H9 (cell line): ENCODE data around the gene SLC38A1. TPM values are rescaled to one million over a fixed set of nuclear protein-coding genes. Genes with fewer than 3 reads are reported as not detected.

Experiments
- DNase-seq: peaks from one replicate; pipeline ENCODE4 v3.0.0-alpha.2; 2017
- H2AFZ ChIP-seq: one replicate; pipeline ENCODE4 v1.6.1; 2013; ENCODE audit warnings: mild to moderate bottlenecking, low read length, control low read depth, moderate library complexity
- H2AK5ac ChIP-seq: 2 replicates; pipeline ENCODE4 v1.6.1; 2013; ENCODE audit warnings: low read length, control low read depth, mixed read lengths; ENCODE audit not compliant: insufficient read length
- H2BK120ac ChIP-seq: one replicate; pipeline ENCODE4 v1.6.1; 2013; ENCODE audit warnings: low read depth, mild to moderate bottlenecking, low read length, control low read depth, inconsistent platforms; ENCODE audit not compliant: poor library complexity, severe bottlenecking
- H2BK12ac ChIP-seq: 2 replicates; pipeline ENCODE4 v1.6.1; 2013; ENCODE audit warnings: low read length, control low read depth, mixed read lengths, low read depth; ENCODE audit not compliant: insufficient read length
- H2BK15ac ChIP-seq: 2 replicates; pipeline ENCODE4 v1.6.1; 2013; ENCODE audit warnings: low read depth, low read length, control low read depth
- H2BK20ac ChIP-seq: one replicate; pipeline ENCODE4 v1.6.1; 2013; ENCODE audit warnings: low read depth, mild to moderate bottlenecking, low read length, control low read depth, inconsistent platforms; ENCODE audit not compliant: poor library complexity, severe bottlenecking
- H2BK5ac ChIP-seq: 2 replicates; pipeline ENCODE4 v1.6.1; 2013; ENCODE audit warnings: low read length, control low read depth, mixed read lengths; ENCODE audit not compliant: insufficient read length
- H3K14ac ChIP-seq: 2 replicates; pipeline ENCODE4 v1.6.1; 2013; ENCODE audit warnings: low read length, control low read depth; ENCODE audit not compliant: insufficient read depth
- H3K18ac ChIP-seq: 2 replicates; pipeline ENCODE4 v1.6.1; 2013; ENCODE audit warnings: low read depth, mild to moderate bottlenecking, mixed read lengths, low read length, control low read depth; ENCODE audit not compliant: insufficient read length
- H3K23ac ChIP-seq: 2 replicates; pipeline ENCODE4 v1.6.1; 2013; ENCODE audit warnings: low read length, control low read depth, mixed read lengths, low read depth; ENCODE audit not compliant: insufficient read length
- H3K23me2 ChIP-seq: 2 replicates; pipeline ENCODE4 v1.6.1; 2013; ENCODE audit warnings: low read depth, mild to moderate bottlenecking, mixed read lengths, low read length, control low read depth; ENCODE audit not compliant: insufficient read length, poor library complexity, severe bottlenecking
- H3K27ac ChIP-seq: 2 replicates; pipeline ENCODE4 v1.5.1; 2013; ENCODE audit warnings: low read length, control low read depth, mixed read lengths, low read depth; ENCODE audit not compliant: insufficient read length
- H3K27me3 ChIP-seq: 2 replicates; pipeline ENCODE4 v1.6.1; 2013; ENCODE audit warnings: low read length, control low read depth, inconsistent platforms; ENCODE audit not compliant: insufficient read depth
- H3K4ac ChIP-seq: 2 replicates; pipeline ENCODE4 v1.6.1; 2013; ENCODE audit warnings: low read depth, mild to moderate bottlenecking, control low read depth, inconsistent platforms, low read length, moderate library complexity
- H3K4me1 ChIP-seq: 2 replicates; pipeline ENCODE4 v1.6.1; 2013; ENCODE audit warnings: low read length, control low read depth, inconsistent platforms; ENCODE audit not compliant: insufficient read depth
- H3K4me2 ChIP-seq: 2 replicates; pipeline ENCODE4 v1.6.1; 2013; ENCODE audit warnings: low read length, control low read depth, mixed read lengths; ENCODE audit not compliant: insufficient read length, insufficient read depth
- H3K56ac ChIP-seq: 2 replicates; pipeline ENCODE4 v1.6.1; 2013; ENCODE audit warnings: low read depth, mild to moderate bottlenecking, mixed read lengths, low read length, control low read depth; ENCODE audit not compliant: insufficient read length
- H3K79me1 ChIP-seq: 2 replicates; pipeline ENCODE4 v1.6.1; 2013; ENCODE audit warnings: low read depth, mild to moderate bottlenecking, moderate library complexity, low read length, control low read depth, inconsistent platforms; ENCODE audit not compliant: insufficient read depth, poor library complexity, severe bottlenecking
- H3K79me2 ChIP-seq: 2 replicates; pipeline ENCODE4 v1.6.1; 2013; ENCODE audit warnings: low read length, control low read depth, inconsistent platforms; ENCODE audit not compliant: insufficient read depth
- H3K9ac ChIP-seq: 2 replicates; pipeline ENCODE4 v1.6.1; 2013; ENCODE audit warnings: low read length, control low read depth, mixed read lengths; ENCODE audit not compliant: insufficient read length; ENCODE audit errors: extremely low read depth
- H3K9me3 ChIP-seq: one replicate; pipeline ENCODE4 v1.6.1; 2013; ENCODE audit warnings: low read depth, low read length, inconsistent platforms; ENCODE audit not compliant: control insufficient read depth
- H3T11ph ChIP-seq: one replicate; pipeline ENCODE4 v1.6.1; 2013; ENCODE audit warnings: mild to moderate bottlenecking, low read length, control low read depth, inconsistent platforms
- H4K20me1 ChIP-seq: one replicate; pipeline ENCODE4 v1.6.1; 2013; ENCODE audit not compliant: control insufficient read depth, insufficient read length, insufficient read depth
- H4K5ac ChIP-seq: 2 replicates; pipeline ENCODE4 v1.6.1; 2013; ENCODE audit warnings: low read depth, mild to moderate bottlenecking, mixed read lengths, low read length, control low read depth; ENCODE audit not compliant: insufficient read length
- H4K8ac ChIP-seq: replicated peaks from 2 replicates; pipeline ENCODE4 v1.6.1; 2013; ENCODE audit warnings: low read length, control low read depth, mixed read lengths, low read depth; ENCODE audit not compliant: insufficient read length
- H4K91ac ChIP-seq: 2 replicates; pipeline ENCODE4 v1.6.1; 2013; ENCODE audit warnings: low read depth, mild to moderate bottlenecking, moderate library complexity, mixed read lengths, low read length, control low read depth; ENCODE audit not compliant: insufficient read length
- H3K27ac Mint-ChIP-seq, 3 experiments: 2 replicates in 2 of 3; 3 replicates in 1 of 3; pipeline ENCODE4 v1.8.0; 2020 to 2021; ENCODE audit warnings: mixed read lengths in 3 of 3, mild to moderate bottlenecking in 1 of 3, moderate library complexity in 1 of 3
- H3K27me3 Mint-ChIP-seq: 2 replicates; pipeline ENCODE4 v1.8.0; 2021; ENCODE audit warnings: low read depth, mild to moderate bottlenecking, moderate library complexity, mixed read lengths
- H3K36me3 Mint-ChIP-seq, 3 experiments: 2 replicates in 2 of 3; 3 replicates in 1 of 3; pipeline ENCODE4 v1.8.0; 2020 to 2021; ENCODE audit warnings: low read depth in 3 of 3, mixed read lengths in 3 of 3; ENCODE audit not compliant: insufficient read depth in 1 of 3
- H3K4me1 Mint-ChIP-seq, 2 experiments: 2 replicates each; pipeline ENCODE4 v1.8.0; 2020; ENCODE audit warnings: mixed read lengths in 2 of 2
- H3K4me3 Mint-ChIP-seq, 2 experiments: 2 replicates in 1 of 2; 3 replicates in 1 of 2; pipeline ENCODE4 v1.8.0; 2020 to 2021; ENCODE audit warnings: mild to moderate bottlenecking in 2 of 2, mixed read lengths in 2 of 2, moderate library complexity in 1 of 2
- H3K9me3 Mint-ChIP-seq, 2 experiments: 2 replicates in 1 of 2; 3 replicates in 1 of 2; pipeline ENCODE4 v1.8.0; 2020; ENCODE audit warnings: mild to moderate bottlenecking in 2 of 2, mixed read lengths in 2 of 2, moderate library complexity in 1 of 2
- WGBS: extraction: QIAGEN DNeasy Blood & Tissue Kit; methylation state at CpG from one replicate; pipeline ENCODE4 v1.1.7; 2013; ENCODE audit warnings: missing lambda C conversion rate, low lambda C conversion rate, mixed read lengths; ENCODE audit not compliant: insufficient read length; ENCODE audit errors: extremely low coverage; 5-methylcytosine and 5-hydroxymethylcytosine counted together
- total RNA-seq: library from RNA; stranded (reverse); gene quantifications from 2 replicates; pipeline ENCODE4 v1.2.1, GENCODE V29; 2021
- TF ChIP-seq, protein P1 (sequence below): fragments of 200-600 bp; sonication (generic); conservative IDR thresholded peaks from 3 replicates; pipeline ENCODE4 v1.8.0; 2021; ENCODE audit warnings: antibody characterized with exemption, mild to moderate bottlenecking

SLC38A1 gene
- total RNA-seq, 1 experiment from 2014 or later: 216 TPM

GRCh38 chr12:46265734-46266133 is 3.1 kb downstream of the SLC38A1 start:
- Histone ChIP-seq H3K9me3 (no peaks in the 10 kb centered on the region), H3K23ac (no peak overlapping the region), H4K5ac (no peak overlapping the region), H4K20me1 (no peaks in the 10 kb centered on the region), H4K8ac (no peak overlapping the region), H3K4me1 (peaks cover 19% of the 10 kb centered on the region), H2BK12ac (no peak overlapping the region), H3K18ac (no peak overlapping the region), H2BK15ac (no peak overlapping the region), H3T11ph (no peak overlapping the region), H3K56ac (no peak overlapping the region), H2AFZ (no peak overlapping the region), H2BK5ac (no peak overlapping the region), H4K91ac (no peak overlapping the region), H3K4me2 (peak overlapping the region; percentile 47), H2BK120ac (no peak overlapping the region), H3K27ac (no peak overlapping the region), H3K79me1 (no peaks in the 10 kb centered on the region), H3K14ac (no peak overlapping the region), H3K4ac (no peak overlapping the region), H3K9ac (peak overlapping the region; percentile 35), H2AK5ac (no peak overlapping the region), H2BK20ac (no peak overlapping the region), H3K23me2 (peaks cover 25% of the 10 kb centered on the region), H3K27me3 (no peaks in the 10 kb centered on the region), H3K79me2 (peaks cover 69% of the 10 kb centered on the region)
- Mint-ChIP-seq H3K27me3 (no peaks in the 10 kb centered on the region), H3K36me3 (peaks cover 7 to 12% (median 7%) of the 10 kb centered on the region in 3 experiments; a peak in 5 of 7 replicates), H3K9me3 (no peaks in the 10 kb centered on the region), H3K4me3 (no peak overlapping the region), H3K27ac (no peak overlapping the region), H3K4me1 (peaks cover 24 to 26% of the 10 kb centered on the region in 2 experiments)
- WGBS: no CpG with 5 or more reads among the region's 3 CpGs
- no peak for DNase-seq
- TF ChIP-seq, protein P1, sequence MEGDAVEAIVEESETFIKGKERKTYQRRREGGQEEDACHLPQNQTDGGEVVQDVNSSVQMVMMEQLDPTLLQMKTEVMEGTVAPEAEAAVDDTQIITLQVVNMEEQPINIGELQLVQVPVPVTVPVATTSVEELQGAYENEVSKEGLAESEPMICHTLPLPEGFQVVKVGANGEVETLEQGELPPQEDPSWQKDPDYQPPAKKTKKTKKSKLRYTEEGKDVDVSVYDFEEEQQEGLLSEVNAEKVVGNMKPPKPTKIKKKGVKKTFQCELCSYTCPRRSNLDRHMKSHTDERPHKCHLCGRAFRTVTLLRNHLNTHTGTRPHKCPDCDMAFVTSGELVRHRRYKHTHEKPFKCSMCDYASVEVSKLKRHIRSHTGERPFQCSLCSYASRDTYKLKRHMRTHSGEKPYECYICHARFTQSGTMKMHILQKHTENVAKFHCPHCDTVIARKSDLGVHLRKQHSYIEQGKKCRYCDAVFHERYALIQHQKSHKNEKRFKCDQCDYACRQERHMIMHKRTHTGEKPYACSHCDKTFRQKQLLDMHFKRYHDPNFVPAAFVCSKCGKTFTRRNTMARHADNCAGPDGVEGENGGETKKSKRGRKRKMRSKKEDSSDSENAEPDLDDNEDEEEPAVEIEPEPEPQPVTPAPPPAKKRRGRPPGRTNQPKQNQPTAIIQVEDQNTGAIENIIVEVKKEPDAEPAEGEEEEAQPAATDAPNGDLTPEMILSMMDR: no peak
